GM12873 (cell line): ENCODE data around the gene ZNF581.

ENCODE experiments used
- TF ChIP-seq, protein P1 (sequence below): IDR thresholded peaks from 2 replicates; pipeline ENCODE4 v1.5.1; 2012; ENCODE audit warnings: low read depth, mild to moderate bottlenecking, moderate library complexity, low read length, control low read depth; ENCODE audit not compliant: insufficient read depth; ENCODE audit errors: missing control alignments

The ZNF581 gene

GRCh38 chr19:55656988-55657747 is 13.7 kb downstream of the ZNF581 start:
- TF ChIP-seq, protein P1, sequence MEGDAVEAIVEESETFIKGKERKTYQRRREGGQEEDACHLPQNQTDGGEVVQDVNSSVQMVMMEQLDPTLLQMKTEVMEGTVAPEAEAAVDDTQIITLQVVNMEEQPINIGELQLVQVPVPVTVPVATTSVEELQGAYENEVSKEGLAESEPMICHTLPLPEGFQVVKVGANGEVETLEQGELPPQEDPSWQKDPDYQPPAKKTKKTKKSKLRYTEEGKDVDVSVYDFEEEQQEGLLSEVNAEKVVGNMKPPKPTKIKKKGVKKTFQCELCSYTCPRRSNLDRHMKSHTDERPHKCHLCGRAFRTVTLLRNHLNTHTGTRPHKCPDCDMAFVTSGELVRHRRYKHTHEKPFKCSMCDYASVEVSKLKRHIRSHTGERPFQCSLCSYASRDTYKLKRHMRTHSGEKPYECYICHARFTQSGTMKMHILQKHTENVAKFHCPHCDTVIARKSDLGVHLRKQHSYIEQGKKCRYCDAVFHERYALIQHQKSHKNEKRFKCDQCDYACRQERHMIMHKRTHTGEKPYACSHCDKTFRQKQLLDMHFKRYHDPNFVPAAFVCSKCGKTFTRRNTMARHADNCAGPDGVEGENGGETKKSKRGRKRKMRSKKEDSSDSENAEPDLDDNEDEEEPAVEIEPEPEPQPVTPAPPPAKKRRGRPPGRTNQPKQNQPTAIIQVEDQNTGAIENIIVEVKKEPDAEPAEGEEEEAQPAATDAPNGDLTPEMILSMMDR = no peak

DNA sequence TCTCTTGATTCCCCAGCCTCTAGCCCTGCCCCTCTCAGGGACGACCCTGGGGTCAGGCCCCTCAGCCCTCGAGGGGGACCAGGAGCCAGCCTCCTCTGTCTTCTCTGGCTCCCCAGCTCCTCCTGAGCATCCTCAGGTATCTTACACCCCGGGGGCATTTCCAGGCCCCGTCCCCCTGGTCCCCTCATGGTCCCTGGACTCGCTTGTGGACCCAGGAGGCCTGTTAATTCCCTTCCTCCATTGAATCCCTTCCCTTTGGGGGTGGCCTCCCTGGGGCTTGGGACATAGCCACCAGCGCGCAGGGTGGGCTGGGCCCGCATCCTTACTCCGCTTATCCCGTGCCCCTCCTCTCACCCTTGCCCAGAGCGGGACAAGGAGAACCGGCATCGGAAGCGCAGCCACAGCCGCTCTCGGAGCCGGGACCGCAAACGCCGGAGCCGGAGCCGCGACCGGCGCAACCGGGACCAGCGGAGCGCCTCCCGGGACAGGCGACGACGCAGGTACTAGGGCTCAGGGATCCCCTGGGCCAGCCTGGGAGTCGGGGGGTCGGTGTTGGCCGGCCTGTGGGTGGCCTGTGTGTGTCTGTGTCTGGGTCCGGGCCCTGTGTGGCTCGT is 15.5 kb downstream of the ZNF581 start:
- TF ChIP-seq, protein P1 = no peak

DNA sequence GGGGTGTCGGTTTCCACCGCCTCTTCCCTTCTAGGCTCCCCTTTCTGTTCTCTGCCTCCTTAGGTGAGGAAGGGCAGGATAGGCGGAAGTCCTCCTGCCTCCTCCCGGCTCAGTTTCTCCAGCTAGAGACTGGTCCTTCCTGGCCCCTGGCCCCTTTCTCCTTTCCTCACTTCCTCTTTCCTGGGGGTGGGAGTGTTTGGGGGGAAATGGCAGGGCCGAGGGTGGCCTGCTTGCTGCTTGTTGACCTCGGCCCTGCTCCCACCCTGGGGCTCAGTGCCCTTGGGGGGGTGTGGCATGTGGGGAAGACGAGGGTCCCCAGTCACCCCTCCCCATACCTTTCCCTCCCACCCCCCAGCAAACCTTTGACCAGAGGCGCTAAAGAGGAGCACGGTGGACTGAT is 16.4 kb downstream of the ZNF581 start:
- TF ChIP-seq, protein P1 = no peak

DNA sequence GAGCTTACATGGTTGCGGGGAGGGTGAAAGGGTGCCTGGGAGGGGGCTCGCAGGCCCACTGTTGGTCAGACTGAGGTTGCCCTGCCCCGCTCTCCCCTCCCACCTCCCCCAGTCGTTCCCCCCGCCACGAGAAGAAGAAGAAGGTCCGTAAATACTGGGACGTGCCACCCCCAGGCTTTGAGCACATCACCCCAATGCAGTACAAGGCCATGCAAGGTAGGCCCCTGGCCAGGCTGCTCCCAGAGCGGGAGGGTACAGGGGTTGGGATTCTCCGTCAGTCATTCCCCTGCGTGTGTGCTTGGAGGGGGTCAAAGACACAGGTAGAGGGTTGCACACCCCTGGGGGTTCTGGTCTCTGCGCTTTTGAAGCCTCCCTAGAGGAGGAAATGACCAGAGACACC is 17.0 kb downstream of the ZNF581 start:
- TF ChIP-seq, protein P1 = no peak

GRCh38 chr19:55660991-55661390 is 17.5 kb downstream of the ZNF581 start:
- TF ChIP-seq, protein P1 = no peak

- TF ChIP-seq, protein P1 = no peak
These were observed 18.4 kb downstream of the ZNF581 start for GRCh38 chr19:55661826-55662225.

- TF ChIP-seq, protein P1 = no peak
These were observed 20.5 kb downstream of the ZNF581 start for GRCh38 chr19:55663846-55664536.
